Measurements from ENCODE around the gene STUM.
A peak's percentile ranks its signal among the peaks of the same experiment; 100 is the strongest.
"Not testable (repeated sequence)": the region's sequence is repeated elsewhere in the genome, so short reads cannot be mapped to it uniquely, and the experiment has no call there.

STUM gene, protein sequence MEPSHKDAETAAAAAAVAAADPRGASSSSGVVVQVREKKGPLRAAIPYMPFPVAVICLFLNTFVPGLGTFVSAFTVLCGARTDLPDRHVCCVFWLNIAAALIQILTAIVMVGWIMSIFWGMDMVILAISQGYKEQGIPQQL

GRCh38 chr1:226548256-226549093 lies at the start of gene STUM:
STUM (plus strand) TSS chr1:226548764; CDS start chr1:226548905, 141 bp downstream.
- peak; percentile 34 for DNase-seq (ENCODE audit: low spot score)

DNA sequence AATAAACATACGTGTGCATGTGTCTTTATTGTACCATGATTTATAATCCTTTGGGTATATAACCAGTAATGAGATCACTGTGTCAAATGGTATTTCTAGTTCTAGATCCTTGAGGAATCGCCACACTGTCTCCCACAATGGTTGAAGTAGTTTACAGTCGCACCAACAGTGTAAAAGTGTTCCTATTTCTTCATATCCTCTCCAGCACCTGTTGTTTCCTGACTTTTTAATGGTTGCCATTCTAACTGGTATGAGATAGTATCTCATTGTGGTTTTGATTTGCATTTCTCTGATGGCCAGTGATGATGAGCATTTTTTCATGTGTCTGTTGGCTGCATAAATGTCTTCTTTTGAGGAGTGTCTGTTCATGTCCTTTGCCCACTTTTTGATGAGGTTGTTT lies 48.9 kb upstream of the STUM start:
- not testable (repeated sequence) for DNase-seq (ENCODE audit: low spot score)

- no peak for DNase-seq (ENCODE audit: low spot score)
Measured at GRCh38 chr1:226506021-226506420, 42.5 kb upstream of the STUM start.

GRCh38 chr1:226506921-226507320 lies 41.6 kb upstream of the STUM start:
- DNase-seq (ENCODE audit: low spot score) = no peak

DNA sequence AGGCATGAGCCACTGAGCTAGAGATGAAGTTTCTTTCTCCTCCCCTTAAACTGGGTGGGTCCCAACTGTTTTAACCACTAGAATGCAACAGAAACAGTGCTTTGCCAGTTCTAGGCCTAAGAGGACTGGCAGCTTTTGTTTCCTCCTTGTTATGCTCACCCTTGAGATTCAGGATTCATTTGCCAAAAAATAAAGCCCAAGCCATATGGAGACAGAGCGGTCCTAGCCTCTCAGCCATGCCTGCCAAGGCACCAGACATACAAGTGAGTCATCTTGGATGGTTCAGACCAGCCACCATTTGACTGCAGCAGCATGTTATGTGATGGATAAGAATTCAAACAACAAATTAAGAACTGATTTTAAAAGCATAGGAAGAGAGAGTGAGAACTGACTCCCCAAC lies 38.1 kb upstream of the STUM start:
- no peak for DNase-seq (ENCODE audit: low spot score)

GRCh38 chr1:226511296-226511695 lies 37.3 kb upstream of the STUM start:
- DNase-seq (ENCODE audit: low spot score) = no peak

- DNase-seq (ENCODE audit: low spot score) = no peak
Measured at GRCh38 chr1:226512076-226512728, 36.4 kb upstream of the STUM start.

- no peak for DNase-seq (ENCODE audit: low spot score)
Measured at GRCh38 chr1:226518375-226518774, 30.2 kb upstream of the STUM start.

DNA sequence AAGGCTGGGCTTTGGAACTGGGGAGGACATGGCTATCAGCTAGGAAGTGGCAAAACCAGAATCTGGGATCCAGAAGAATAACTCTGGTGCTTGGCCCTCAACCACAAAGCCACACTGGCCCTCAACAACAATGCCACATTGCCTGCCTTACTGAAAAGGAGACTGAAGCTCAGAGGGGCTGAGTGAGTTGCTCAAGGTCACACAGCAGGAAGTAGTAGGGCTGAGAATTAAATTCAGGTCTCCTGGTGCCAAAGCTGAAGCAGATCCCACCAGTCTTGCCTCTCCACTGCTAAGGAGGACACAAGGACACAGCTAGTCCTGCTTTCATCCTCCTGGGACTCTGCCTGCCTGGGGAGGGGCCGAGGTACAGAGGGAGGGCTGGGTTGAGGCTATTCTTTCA lies 29.4 kb upstream of the STUM start:
- DNase-seq (ENCODE audit: low spot score) = no peak

DNA sequence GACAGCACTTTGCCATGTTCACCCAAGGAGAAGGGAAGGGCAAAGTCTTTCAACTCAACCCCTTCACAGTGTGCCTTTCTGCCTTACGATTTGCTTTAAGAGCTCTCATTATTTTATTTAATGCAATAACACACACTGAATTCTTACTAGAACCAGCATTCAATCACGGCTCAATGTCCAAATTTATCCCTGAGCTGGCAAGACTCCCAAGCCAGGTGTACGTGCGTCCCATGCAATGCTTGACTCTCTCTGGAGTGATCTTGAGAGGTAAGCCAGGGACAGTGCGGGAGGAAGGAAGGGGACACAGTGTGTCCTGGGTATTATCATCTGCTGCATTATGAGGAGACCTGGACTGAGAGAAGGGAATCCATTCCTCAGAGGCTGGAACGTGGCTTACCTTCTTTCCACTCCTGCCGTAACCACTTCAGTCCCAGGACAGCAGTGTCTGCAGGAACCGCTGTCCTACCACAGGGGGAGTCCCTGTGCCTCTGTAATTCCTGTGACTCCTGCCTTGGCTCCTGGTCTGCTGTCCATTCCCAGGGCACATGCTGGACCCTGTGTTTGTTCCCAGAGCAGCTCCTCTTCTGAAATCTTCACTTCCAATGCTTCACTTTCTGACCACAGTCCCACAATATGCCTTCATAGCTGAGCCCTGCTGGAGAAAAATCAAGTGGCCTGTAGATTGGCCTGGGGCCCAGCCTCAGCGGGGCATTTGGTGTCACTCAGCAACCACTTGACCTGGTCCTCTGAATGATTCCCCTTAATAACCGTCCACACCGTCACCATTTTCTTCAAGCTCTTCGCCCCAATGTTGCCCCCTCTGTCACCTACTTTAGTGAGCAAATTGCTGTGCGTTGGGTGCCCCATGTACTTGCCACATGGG lies 28.6 kb upstream of the STUM start:
- no peak for DNase-seq (ENCODE audit: low spot score)

DNA sequence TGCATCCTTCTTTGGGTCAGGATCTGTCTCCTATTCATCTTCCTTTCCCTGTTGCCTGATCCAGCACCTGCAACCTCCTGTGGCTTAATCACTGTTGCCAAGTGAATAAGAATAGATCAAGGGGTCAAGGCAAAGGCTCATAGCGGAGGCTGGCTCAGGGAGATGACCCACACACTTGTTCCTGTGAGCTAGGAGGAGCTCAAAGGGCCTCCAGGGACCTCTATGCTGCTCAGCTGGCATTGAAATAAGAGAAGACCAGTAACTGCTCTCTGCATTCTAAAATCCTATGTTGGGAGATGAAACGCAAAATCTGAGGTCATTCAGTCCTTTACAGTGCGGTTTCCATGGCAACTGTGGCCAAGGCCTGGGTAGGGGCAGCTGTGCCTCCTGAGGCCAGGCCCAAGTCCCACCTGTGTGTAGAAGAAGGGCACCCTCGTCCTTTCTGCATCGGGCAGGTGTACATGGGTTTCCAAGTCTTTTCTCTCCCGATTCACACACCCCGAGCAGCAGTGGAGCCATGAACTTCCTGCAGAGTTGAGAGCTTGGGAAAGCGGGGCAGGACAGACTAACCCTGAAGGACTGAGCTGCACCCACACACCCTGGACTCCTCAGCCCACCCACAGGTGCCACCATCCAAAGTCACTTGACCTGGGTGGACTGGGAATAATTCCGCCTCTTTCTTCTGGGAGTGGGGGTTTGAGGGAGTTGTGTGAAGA lies 27.8 kb upstream of the STUM start:
- no peak for DNase-seq (ENCODE audit: low spot score)

DNA sequence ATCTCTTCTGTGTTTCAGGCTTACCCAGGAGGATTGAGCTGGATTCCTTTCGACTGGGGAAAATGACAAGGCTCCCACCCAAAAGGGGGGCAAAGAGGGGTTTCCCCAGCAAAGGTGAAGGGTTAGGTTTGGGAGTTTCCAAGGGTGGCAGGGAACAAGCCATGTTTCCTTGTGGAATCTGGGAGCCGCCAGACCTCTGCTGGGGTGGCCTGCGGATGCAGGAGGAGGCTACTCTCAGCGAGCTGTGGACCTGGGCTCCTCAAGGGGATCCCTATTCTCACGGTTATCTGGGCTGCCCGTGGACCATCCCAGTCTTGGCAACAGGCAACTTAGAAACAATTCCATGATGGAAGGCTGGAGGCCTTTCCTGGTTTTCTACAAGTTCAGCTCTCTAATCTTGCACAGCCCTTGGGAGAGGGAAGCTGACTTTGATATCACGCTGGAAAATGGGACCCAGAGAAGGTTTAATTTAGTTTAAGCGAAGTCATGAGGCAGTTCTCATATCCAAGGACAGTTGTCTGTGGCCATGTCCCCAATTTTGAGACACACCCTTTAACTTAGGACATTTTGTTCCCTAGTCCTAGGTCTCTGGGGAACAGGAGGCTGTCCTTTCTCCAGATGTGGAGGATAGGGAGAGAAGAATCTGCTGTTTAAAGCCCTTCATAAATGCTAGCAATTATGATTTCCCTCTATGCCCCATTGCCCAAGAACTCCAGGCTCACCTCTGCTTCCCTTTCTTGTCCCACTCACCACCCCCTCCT lies 24.7 kb upstream of the STUM start:
- no peak for DNase-seq (ENCODE audit: low spot score)

GRCh38 chr1:226524547-226524946 lies 24.0 kb upstream of the STUM start:
- DNase-seq (ENCODE audit: low spot score) = no peak

DNA sequence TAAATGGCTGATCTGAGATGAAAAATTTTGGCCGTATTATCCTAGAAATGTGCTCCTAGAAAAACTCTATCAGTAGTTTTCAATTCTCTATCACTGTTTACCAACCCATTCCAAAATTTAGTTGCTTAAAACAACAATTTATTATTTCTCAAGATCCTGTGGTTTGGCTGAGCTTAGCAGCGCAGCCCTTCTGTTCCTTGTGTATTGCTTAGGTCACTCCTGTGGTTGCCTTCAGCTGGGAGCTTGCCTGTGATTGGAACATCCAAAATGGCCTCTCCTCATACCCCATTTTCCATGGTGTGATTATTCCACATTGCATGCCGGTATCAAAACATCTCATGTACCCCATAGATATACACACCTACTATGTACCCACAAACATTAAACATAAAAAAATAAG lies 22.8 kb upstream of the STUM start:
- no peak for DNase-seq (ENCODE audit: low spot score)

DNA sequence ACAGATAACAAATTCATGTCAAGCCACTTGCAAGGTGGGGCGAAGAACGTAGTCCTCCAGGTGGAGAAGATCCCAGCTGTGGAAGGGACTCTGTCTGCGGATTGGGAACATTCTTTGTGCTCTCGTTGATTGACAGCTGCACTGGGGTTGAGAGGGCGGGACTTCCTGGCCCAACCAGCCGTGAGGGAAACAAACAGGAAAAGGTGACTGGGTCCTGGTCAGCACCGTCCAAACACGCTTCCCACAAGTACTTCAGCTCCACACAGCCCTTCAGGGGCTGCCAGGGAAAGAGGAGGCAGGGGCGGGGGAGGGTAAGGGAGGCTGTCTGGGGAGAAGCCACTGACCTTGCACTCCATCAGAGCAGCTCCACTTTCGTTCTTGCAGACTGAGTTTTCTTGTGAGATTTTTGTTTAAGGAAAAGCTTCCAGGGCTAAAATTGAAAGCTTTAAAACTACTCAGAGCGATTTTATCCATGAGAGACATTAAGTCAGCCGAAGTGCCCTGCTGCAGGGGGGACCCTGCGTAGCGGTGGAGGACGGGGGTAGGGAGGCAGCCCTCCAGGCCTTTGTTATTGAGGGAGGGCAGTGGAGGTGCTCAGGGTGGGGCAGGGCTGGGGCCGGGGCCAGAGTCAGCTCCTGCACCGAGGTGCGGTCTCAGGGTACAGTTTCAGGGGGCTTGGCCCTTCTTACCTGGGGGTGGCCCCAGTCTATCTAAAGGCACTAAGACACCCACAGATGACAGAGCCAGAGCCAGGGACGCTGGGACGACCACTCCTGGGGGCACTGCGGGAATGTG lies 21.6 kb upstream of the STUM start:
- no peak for DNase-seq (ENCODE audit: low spot score)

DNA sequence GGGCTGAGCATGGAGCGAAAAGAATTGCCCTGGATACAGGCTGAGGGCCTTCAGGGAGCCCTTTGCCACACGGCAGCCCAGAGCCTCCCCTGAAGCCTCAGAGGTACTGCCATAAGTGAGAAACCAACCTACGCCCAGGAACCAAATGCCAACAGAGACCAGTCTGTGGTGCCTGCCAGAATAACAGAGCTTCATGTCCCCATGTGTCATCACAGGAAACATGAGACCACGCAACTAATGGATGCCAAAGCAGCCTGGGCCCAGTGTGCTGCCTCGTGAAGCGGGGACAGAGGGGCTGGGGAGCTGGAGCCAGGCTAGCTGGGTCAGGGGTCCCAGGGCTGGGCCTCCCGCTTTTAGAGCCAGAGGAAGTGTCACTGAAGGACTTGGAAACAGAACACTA lies 18.7 kb upstream of the STUM start:
- no peak for DNase-seq (ENCODE audit: low spot score)

GRCh38 chr1:226530591-226530990 lies 18.0 kb upstream of the STUM start:
- DNase-seq (ENCODE audit: low spot score) = no peak

GRCh38 chr1:226531360-226532093 lies 17.0 kb upstream of the STUM start:
- DNase-seq (ENCODE audit: low spot score) = no peak

- peak; percentile 22 for DNase-seq (ENCODE audit: low spot score)
Measured at GRCh38 chr1:226532553-226532952, 16.0 kb upstream of the STUM start.

Measured in SW480 (cell line).